ENCODE data around the gene KRTAP5-3.

- TF ChIP-seq FOXA3 (CRISPR knock-in tag; IDR thresholded peaks at IDR 0.05) (no peak), EHMT2 (IDR thresholded peaks at IDR 0.05; ENCODE audit: borderline replicate concordance, low read depth, low read length) (no peak), ZNF512 (CRISPR knock-in tag; IDR thresholded peaks at IDR 0.05) (no peak), MXI1 (IDR thresholded peaks at IDR 0.05; ENCODE audit: borderline replicate concordance, low read depth, low read length) (no peak), NFYB (CRISPR knock-in tag; IDR thresholded peaks at IDR 0.05) (no peak), ZNF83 (CRISPR knock-in tag; IDR thresholded peaks at IDR 0.05; ENCODE audit: borderline replicate concordance) (no peak), CTCF (CRISPR knock-in tag; IDR thresholded peaks at IDR 0.05) (no peak), POLR2A (IDR thresholded peaks at IDR 0.05; ENCODE audit: insufficient read depth in 1 of 2, low read depth in 2 of 2, low read length in 2 of 2) (no peak), IRX3 (CRISPR knock-in tag; IDR thresholded peaks at IDR 0.05; ENCODE audit: borderline replicate concordance, low read depth) (no peak), EZH2 (conservative IDR thresholded peaks at IDR 0.05; ENCODE audit: low read depth, low read length) (no peak), ZBTB20 (CRISPR knock-in tag; IDR thresholded peaks at IDR 0.05; ENCODE audit: borderline replicate concordance, low read depth) (no peak), CEBPB (IDR thresholded peaks at IDR 0.05; ENCODE audit: borderline replicate concordance, low read depth, low read length) (no peak)
These were observed 40.6 kb downstream of the KRTAP5-3 start for GRCh38 chr11:1567721-1568100.
